Endothelial cell of umbilical vein (primary cell): ENCODE data around the gene SUOX.
"Not testable (repeated sequence)": the region's sequence is repeated elsewhere in the genome, so short reads cannot be mapped to it uniquely, and the experiment has no call there.

ENCODE experiments used
- CTCF ChIP-seq, 2 donors: IDR thresholded peaks; 1 replicate in 1 of 2; 2 replicates in 1 of 2; pipeline ENCODE4 v1.5.1; 2011; ENCODE audit warnings: low read length in 2 of 2, mild to moderate bottlenecking in 2 of 2, moderate library complexity in 2 of 2, control low read depth in 1 of 2, inconsistent platforms in 1 of 2, low read depth in 1 of 2; ENCODE audit not compliant: insufficient read depth in 1 of 2; ENCODE audit errors: extremely low read depth in 1 of 2
- FOS ChIP-seq: IDR thresholded peaks from 2 replicates; pipeline ENCODE4 v1.6.1; 2011; ENCODE audit warnings: mild to moderate bottlenecking, low read length, moderate library complexity, borderline replicate concordance; ENCODE audit not compliant: insufficient read depth
- MYC ChIP-seq: IDR thresholded peaks from one replicate; pipeline ENCODE4 v1.6.1; 2011; ENCODE audit warnings: mild to moderate bottlenecking, low read depth, low read length
- POLR2A ChIP-seq: IDR thresholded peaks from 2 replicates; pipeline ENCODE4 v1.6.1; 2012; ENCODE audit warnings: low read depth, mild to moderate bottlenecking, control low read depth, low read length

- not testable (repeated sequence) for TF ChIP-seq POLR2A; MYC; CTCF (IDR thresholded peaks at IDR 0.05; ENCODE audit: extremely low read depth in 1 of 2, insufficient read depth in 1 of 2, low read depth in 1 of 2, low read length in 2 of 2); FOS
These were observed 15.2 kb upstream of the SUOX start for GRCh38 chr12:55981882-55982281.
